ENCODE data around the gene MST1R.

GRCh38 chr3:49842843-49843517, 60.7 kb downstream of the MST1R start:
- no peak for TF ChIP-seq SUZ12 (IDR thresholded peaks at IDR 0.05; ENCODE audit: extremely low read depth, insufficient read depth, insufficient read length)
- no peak for TF ChIP-seq ZNF274 (IDR thresholded peaks at IDR 0.05; ENCODE audit: low read depth, low read length)
- no peak for TF ChIP-seq YY1 (IDR thresholded peaks at IDR 0.05; ENCODE audit: insufficient read depth, insufficient read length)
